ENCODE results near the gene FAM151B. TPM values are rescaled to one million over a fixed set of nuclear protein-coding genes. Genes with fewer than 3 reads are reported as not detected.

The FAM151B gene
- total and polyA plus RNA-seq, 10 donors = 0.35 to 6.6 (median 3.4) TPM

DNA sequence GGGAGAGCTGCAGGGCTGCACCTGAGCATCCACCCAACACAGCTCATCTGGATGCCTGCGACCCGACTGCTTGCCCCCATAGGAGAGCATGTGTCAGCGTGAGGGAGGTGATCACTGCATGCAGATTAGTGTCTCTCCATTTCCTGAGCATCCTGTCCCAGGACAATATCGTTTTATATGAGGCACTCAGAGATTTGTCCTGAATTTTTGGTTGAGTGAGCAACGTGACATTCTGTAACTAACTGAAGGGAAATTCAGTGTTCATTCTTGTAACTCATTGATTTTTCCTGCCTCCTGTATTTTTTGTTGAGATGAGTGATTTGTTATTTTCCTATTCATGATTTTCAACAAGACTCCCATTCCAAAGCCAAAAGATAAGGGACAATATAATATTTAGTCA, 102.9 kb downstream of the FAM151B start:
- Histone ChIP-seq H3K27me3 (replicated peaks in 1 of 7) (no peaks in the 10 kb centered on the region), H3K4me3 (no peak overlapping the region), H3K9me3 (no peaks in the 10 kb centered on the region), H3K36me3 (no peaks in the 10 kb centered on the region), H3K27ac (no peak overlapping the region), H3K4me1 (no peaks in the 10 kb centered on the region)
- intact Hi-C loops (cut with DNase I; ENCODE audit: low total_unique reads) = no loop called here
- no peak for DNase-seq
- WGBS, 5 donors = 87 to 94% (median 89%) methylated on average over 5 of the region's 5 CpGs
- no peak for TF ChIP-seq POLR2A (IDR thresholded peaks at IDR 0.05)
- TF ChIP-seq POLR2AphosphoS5 (IDR thresholded peaks at IDR 0.05) = no peak
- TF ChIP-seq, protein P1, sequence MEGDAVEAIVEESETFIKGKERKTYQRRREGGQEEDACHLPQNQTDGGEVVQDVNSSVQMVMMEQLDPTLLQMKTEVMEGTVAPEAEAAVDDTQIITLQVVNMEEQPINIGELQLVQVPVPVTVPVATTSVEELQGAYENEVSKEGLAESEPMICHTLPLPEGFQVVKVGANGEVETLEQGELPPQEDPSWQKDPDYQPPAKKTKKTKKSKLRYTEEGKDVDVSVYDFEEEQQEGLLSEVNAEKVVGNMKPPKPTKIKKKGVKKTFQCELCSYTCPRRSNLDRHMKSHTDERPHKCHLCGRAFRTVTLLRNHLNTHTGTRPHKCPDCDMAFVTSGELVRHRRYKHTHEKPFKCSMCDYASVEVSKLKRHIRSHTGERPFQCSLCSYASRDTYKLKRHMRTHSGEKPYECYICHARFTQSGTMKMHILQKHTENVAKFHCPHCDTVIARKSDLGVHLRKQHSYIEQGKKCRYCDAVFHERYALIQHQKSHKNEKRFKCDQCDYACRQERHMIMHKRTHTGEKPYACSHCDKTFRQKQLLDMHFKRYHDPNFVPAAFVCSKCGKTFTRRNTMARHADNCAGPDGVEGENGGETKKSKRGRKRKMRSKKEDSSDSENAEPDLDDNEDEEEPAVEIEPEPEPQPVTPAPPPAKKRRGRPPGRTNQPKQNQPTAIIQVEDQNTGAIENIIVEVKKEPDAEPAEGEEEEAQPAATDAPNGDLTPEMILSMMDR (IDR thresholded peaks at IDR 0.05 in 8 of 11, conservative IDR thresholded peaks at IDR 0.05 in 3 of 11) = no peak

GRCh38 chr5:80591352-80591751, 103.5 kb downstream of the FAM151B start:
- intact Hi-C loops (cut with DNase I; ENCODE audit: low total_unique reads) = no loop called here
- H3K4me3 ChIP-seq = no peak overlapping the region
- TF ChIP-seq, protein P1 (IDR thresholded peaks at IDR 0.05 in 8 of 11, conservative IDR thresholded peaks at IDR 0.05 in 3 of 11) = no peak
- no peak for TF ChIP-seq POLR2AphosphoS5 (IDR thresholded peaks at IDR 0.05)
- TF ChIP-seq POLR2A (IDR thresholded peaks at IDR 0.05) = no peak
- no peaks in the 10 kb centered on the region for H3K4me1 ChIP-seq
- DNase-seq = no peak
- no peak overlapping the region for H3K27ac ChIP-seq
- H3K9me3 ChIP-seq = no peaks in the 10 kb centered on the region
- H3K36me3 ChIP-seq = no peaks in the 10 kb centered on the region
- no peaks in the 10 kb centered on the region for H3K27me3 ChIP-seq (replicated peaks in 1 of 7)
- 89 to 98% (median 93%) methylated on average over 3 of the region's 3 CpGs for WGBS, 5 donors

GRCh38 chr5:80592105-80592504, 104.2 kb downstream of the FAM151B start:
- H3K27ac ChIP-seq = no peak overlapping the region
- H3K27me3 ChIP-seq (replicated peaks in 1 of 7) = no peaks in the 10 kb centered on the region
- no peaks in the 10 kb centered on the region for H3K4me1 ChIP-seq
- no peaks in the 10 kb centered on the region for H3K36me3 ChIP-seq
- 67 to 87% (median 76%) methylated on average over 1 of the region's 1 CpG for WGBS, 5 donors
- H3K9me3 ChIP-seq = no peaks in the 10 kb centered on the region
- DNase-seq = no peak
- intact Hi-C loops (cut with DNase I; ENCODE audit: low total_unique reads) = no loop called here
- TF ChIP-seq POLR2A (IDR thresholded peaks at IDR 0.05) (no peak), POLR2AphosphoS5 (IDR thresholded peaks at IDR 0.05) (no peak)
- TF ChIP-seq, protein P1 (IDR thresholded peaks at IDR 0.05 in 8 of 11, conservative IDR thresholded peaks at IDR 0.05 in 3 of 11) = no peak
- H3K4me3 ChIP-seq = no peak overlapping the region

Other genes with a start within 250 kb of the FAM151B start
- gene SERINC5, start 232.1 kb upstream of the FAM151B start, total RNA-seq = 10 to 100 TPM; 16.9 to 29.8 (median 25.5) TPM
- gene SERINC5, start 232.1 kb upstream of the FAM151B start, polyA plus RNA-seq = 1 to 10 TPM; 1.5 to 2.7 (median 2.1) TPM
- gene SPZ1, start 168.1 kb upstream of the FAM151B start, total RNA-seq = not detected
- gene SPZ1, start 168.1 kb upstream of the FAM151B start, polyA plus RNA-seq = not detected
- 10 to 100 TPM; 41.3 to 67.8 (median 55.8) TPM for gene ZFYVE16, start 80.0 kb upstream of the FAM151B start, total RNA-seq
- 10 to 100 TPM in 1 of 3 donors, 1 to 10 TPM in 2; 8.5 to 12.2 (median 9.5) TPM for gene ZFYVE16, start 80.0 kb upstream of the FAM151B start, polyA plus RNA-seq
- 1 to 10 TPM in 1 of 7 donors, under 1 TPM in 6; 0.09 to 2.0 (median 0.50) TPM for gene ANKRD34B, start 82.2 kb downstream of the FAM151B start, total RNA-seq
- under 1 TPM; 0.06 to 0.54 (median 0.09) TPM for gene ANKRD34B, start 82.2 kb downstream of the FAM151B start, polyA plus RNA-seq
- gene MSH3, start 166.6 kb downstream of the FAM151B start, total RNA-seq = 10 to 100 TPM; 11.7 to 17.0 (median 15.8) TPM
- gene MSH3, start 166.6 kb downstream of the FAM151B start, polyA plus RNA-seq = 1 to 10 TPM; 2.3 to 3.4 (median 2.6) TPM
- gene DHFR, start 166.9 kb downstream of the FAM151B start, total RNA-seq = 10 to 100 TPM in 6 of 7 donors, 1 to 10 TPM in 1; 9.4 to 23.0 (median 14.7) TPM
- gene DHFR, start 166.9 kb downstream of the FAM151B start, polyA plus RNA-seq = 10 to 100 TPM in 2 of 3 donors, 1 to 10 TPM in 1; 8.6 to 18.7 (median 18.1) TPM